Ascending aorta (tissue), 2 donors: Measurements from ENCODE around the gene C16orf87. TPM values are rescaled to one million over a fixed set of nuclear protein-coding genes. Genes with fewer than 3 reads are reported as not detected.

ENCODE experiments used
- DNase-seq, 2 donors: peaks; one replicate each; pipeline ENCODE4 v3.0.0-alpha.2; 2019; ENCODE audit warnings: low spot score in 2 of 2
- H3K27ac ChIP-seq, 2 donors: fragments of 200-600 bp; sonication (generic); one replicate each; pipeline ENCODE4 v1.5.1; 2016 to 2017; ENCODE audit warnings: mild to moderate bottlenecking in 1 of 2
- H3K27me3 ChIP-seq: fragments of 200-600 bp; sonication (generic); one replicate; pipeline ENCODE4 v1.5.1; 2017
- H3K36me3 ChIP-seq, 2 donors: fragments of 200-600 bp; sonication (generic); one replicate each; pipeline ENCODE4 v1.5.1; 2016
- H3K4me1 ChIP-seq, 2 donors: fragments of 200-600 bp; sonication (generic); one replicate each; pipeline ENCODE4 v1.5.1; 2016 to 2017; ENCODE audit warnings: mild to moderate bottlenecking in 1 of 2
- H3K4me3 ChIP-seq, 2 donors: fragments of 200-600 bp; sonication (generic); one replicate each; pipeline ENCODE4 v1.5.1; 2016 to 2017; ENCODE audit warnings: mild to moderate bottlenecking in 1 of 2
- H3K9me3 ChIP-seq, 2 donors: fragments of 200-600 bp; sonication (generic); one replicate each; pipeline ENCODE4 v1.5.1; 2016
- intact Hi-C: fragments of 100-400 bp; cut with DNase I; formaldehyde crosslinking; loops from one replicate; pipeline ENCODE4 v1.15.1; 2023
- total RNA-seq: library from RNA; depleted of rRNA; stranded (reverse); fragments of >200 nt; gene quantifications from one replicate; pipeline ENCODE4 v1.1.0, GENCODE V29; 2016
- TF ChIP-seq, protein P1 (sequence below), 3 experiments: fragments of 200-600 bp in 2 of 3; fragments of 450-650 bp in 1 of 3; sonication (generic) in 2 of 3; IDR thresholded peaks; one replicate each; pipeline ENCODE4 v1.5.1; 2016 to 2019; ENCODE audit warnings: antibody characterized with exemption in 3 of 3, mild to moderate bottlenecking in 1 of 3, moderate library complexity in 1 of 3

The C16orf87 gene
- total RNA-seq, 1 donor from 2014 or later: under 0.01 TPM

DNA sequence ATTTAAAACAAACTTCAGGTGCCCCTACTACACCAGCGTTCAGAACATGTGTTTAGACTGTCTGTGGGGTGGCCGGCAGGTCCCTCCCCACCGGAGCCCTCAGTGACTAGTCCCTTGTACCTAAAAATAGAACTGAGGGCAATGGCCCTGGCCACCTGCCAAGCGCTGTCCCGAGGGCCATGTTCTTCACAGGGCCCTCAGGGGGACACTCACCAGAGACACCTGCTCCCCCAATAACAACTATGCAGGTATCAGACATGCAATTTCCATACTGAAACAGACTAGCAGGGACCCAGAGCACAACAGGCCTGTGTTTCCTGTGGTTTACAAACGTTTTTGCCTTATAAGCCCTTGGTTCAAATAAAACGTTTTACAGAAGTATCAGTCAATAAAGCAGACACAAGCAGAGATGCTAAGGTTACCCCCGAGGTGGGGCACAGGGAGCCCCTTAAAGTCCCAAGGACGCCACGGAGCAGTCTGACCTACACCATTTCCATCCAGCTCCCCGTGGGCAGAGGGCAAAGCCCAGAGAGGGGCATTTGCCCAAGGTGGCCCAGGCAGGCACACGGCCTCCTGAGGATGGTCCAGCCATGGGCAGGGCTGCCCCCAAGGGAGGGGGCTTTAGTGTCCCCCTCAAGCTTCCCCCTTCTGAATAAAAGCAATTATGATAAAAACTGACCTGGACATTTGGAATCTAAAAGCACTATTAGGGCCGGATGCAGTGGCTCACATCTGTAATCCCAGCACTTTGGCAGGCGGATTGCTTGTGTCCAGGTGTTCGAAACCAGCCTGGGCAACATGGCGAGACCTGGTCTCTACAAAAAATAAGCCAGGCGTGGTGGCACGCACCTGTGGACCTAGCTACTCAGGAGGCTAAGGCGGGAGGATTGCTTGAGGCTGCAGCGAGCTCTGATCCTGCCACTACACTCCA is 81.9 kb downstream of the C16orf87 start:
- DNase-seq: no peak
- Histone ChIP-seq H3K36me3 (no peaks in the 10 kb centered on the region), H3K27me3 (no peaks in the 10 kb centered on the region), H3K4me1 (no peaks in the 10 kb centered on the region), H3K4me3 (no peak overlapping the region), H3K27ac (no peak overlapping the region), H3K9me3 (no peaks in the 10 kb centered on the region)
- intact Hi-C loops: no loop called here
- TF ChIP-seq, protein P1, sequence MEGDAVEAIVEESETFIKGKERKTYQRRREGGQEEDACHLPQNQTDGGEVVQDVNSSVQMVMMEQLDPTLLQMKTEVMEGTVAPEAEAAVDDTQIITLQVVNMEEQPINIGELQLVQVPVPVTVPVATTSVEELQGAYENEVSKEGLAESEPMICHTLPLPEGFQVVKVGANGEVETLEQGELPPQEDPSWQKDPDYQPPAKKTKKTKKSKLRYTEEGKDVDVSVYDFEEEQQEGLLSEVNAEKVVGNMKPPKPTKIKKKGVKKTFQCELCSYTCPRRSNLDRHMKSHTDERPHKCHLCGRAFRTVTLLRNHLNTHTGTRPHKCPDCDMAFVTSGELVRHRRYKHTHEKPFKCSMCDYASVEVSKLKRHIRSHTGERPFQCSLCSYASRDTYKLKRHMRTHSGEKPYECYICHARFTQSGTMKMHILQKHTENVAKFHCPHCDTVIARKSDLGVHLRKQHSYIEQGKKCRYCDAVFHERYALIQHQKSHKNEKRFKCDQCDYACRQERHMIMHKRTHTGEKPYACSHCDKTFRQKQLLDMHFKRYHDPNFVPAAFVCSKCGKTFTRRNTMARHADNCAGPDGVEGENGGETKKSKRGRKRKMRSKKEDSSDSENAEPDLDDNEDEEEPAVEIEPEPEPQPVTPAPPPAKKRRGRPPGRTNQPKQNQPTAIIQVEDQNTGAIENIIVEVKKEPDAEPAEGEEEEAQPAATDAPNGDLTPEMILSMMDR (IDR thresholded peaks at IDR 0.05): no peak

DNA sequence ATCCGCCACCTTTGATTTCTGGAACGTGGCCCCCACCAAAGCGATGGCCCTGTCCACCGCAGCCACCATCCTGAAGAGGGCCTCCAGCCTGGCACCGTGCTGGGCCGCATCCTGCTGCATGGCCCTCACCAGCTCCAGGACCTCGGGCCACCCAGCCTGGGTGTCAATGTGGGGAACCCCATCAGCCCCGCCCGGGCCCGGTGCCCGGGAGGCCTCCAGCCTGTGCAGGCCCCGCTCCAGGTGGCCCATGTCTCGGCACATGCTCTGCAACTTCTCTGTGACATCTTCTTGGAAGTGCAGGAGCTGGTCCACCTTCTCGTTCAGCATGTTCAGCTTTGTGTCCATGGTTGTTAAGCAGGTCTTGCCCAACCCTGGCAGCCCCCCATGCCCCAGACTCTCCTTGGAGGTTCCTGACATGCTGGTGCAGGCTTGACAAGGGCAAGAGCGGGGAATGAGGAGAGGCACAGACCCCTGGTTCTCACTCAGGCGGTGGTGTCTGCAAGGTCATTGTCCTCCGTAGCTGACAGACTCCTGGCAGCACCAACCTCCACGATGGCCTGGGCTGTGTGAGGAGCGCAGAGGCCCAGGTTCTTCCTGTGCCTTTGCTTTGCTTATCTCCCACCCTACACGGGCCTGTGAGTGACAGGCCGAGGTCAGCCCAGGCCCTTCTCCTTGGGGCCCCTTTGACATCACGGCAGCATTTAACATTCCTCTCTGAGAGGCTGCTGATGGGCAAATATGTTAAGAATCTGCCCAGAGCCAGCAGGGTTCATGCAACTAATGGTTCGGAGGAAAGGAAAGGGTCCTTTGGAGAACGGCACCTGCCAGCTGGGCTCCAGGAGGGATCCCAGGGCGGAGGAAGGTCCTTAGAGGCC is 83.0 kb downstream of the C16orf87 start, which contains the start of gene MYLK3:
MYLK3 (minus strand) TSS at position 568 of the 875 bp plus-strand sequence; CDS start at position 417, 151 bp downstream.
- no peaks in the 10 kb centered on the region for H3K4me1 ChIP-seq
- TF ChIP-seq, protein P1 (IDR thresholded peaks at IDR 0.05): no peak
- no peak for DNase-seq
- no peak within 1 kb of the TSS for H3K4me3 ChIP-seq
- intact Hi-C loops: no loop called here
- H3K27ac ChIP-seq: no peak within 1 kb of the TSS
- H3K36me3 ChIP-seq: no peaks in the 10 kb centered on the region
- no peaks in the 10 kb centered on the region for H3K27me3 ChIP-seq
- H3K9me3 ChIP-seq: no peaks in the 10 kb centered on the region

DNA sequence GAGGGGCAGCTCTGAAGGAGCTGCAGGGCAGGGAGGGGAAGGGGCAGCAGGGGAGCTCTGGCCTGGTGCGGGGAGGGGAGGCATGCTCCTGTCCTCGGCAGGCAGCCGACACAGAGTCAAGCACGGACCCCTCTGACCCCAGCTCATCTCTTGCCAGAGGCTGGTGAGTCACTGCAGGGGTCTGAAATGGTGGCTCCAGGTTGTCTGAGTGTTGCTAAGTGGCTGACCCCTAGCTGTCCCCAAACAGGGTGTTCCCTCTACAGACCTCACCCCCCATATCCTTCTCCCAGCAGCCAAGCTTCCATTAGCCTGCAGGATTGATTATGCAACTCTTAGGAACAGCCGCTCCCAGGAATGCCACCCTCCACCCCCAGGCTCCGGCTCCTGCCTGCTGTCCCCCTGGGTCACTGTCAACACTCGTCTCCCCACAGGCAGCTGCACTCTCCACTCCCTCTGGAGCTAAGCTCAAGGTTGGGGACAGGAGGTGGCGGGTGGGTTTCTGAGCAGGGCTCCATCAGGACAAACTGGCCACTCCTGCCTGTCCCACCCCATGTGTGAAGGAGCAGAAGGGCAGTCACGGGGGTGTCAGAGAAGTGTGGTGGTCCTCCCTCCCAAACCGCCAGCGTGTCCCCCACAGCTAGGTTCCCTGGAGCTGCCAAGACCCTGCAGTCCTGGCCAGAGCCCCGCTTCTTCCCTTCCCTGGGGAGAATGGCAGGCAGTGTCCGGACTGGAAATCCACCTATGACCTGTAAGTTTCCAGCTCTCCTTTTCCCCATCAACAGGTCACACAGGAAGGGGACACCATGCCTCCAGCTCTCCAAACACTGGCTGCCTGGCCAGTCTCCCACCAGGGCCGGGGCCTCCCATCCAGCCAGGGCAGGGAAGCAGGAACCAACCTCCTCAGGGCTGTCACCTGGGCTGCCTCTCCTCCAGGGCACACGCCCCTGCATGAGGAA is 83.9 kb downstream of the C16orf87 start:
- TF ChIP-seq, protein P1 (IDR thresholded peaks at IDR 0.05): no peak
- Histone ChIP-seq H3K27me3 (no peaks in the 10 kb centered on the region), H3K4me3 (no peak overlapping the region), H3K9me3 (no peaks in the 10 kb centered on the region), H3K36me3 (no peaks in the 10 kb centered on the region), H3K4me1 (no peaks in the 10 kb centered on the region), H3K27ac (no peak overlapping the region)
- intact Hi-C loops: no loop called here
- no peak for DNase-seq

Other genes starting within 250 kb of the C16orf87 start
- 0.11 TPM for gene SHCBP1, start 209.8 kb downstream of the C16orf87 start, total RNA-seq
- gene VPS35, start 142.0 kb downstream of the C16orf87 start, total RNA-seq: 31.9 TPM
- gene ORC6, start 141.5 kb downstream of the C16orf87 start, total RNA-seq: not detected
- gene MYLK3, start 82.8 kb downstream of the C16orf87 start, total RNA-seq: not detected
- 7.9 TPM for gene GPT2, start 53.2 kb upstream of the C16orf87 start, total RNA-seq
- gene DNAJA2, start 142.5 kb upstream of the C16orf87 start, total RNA-seq: 15.8 TPM